DMS114 treated with DMSO at 0.1 percent for 48 hours (cell line): ENCODE data around the gene SNX9.
"Not testable (repeated sequence)": the region's sequence is repeated elsewhere in the genome, so short reads cannot be mapped to it uniquely, and the experiment has no call there.

ENCODE experiments used
- DNase-seq: peaks from one replicate; lab custom pipeline; 2025; ENCODE audit not compliant: unreplicated experiment; lab: John Stamatoyannopoulos, UW

Gene SNX9

DNA sequence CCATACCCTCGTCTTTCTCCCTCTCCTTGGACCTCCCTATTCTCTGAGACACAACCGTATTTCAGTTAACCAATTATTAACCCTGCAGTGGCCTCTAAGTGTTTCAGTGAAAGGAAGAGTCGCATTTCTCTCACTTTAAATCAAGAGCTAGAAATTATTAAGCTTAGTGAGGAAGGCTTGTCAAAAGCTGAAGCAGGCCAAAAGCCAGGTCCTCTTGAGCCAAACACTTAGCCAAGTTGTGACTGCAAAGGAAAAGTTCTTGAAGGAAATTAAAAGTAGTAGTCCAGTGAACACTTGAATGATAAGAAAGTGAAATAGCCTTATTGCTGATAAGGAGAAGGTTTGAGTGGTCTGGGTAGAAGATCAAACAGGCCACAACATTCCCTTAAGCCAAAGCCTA, 58.3 kb downstream of the SNX9 start:
- DNase-seq: no peak

GRCh38 chr6:157884756-157885155, 61.7 kb downstream of the SNX9 start:
- no peak for DNase-seq

DNA sequence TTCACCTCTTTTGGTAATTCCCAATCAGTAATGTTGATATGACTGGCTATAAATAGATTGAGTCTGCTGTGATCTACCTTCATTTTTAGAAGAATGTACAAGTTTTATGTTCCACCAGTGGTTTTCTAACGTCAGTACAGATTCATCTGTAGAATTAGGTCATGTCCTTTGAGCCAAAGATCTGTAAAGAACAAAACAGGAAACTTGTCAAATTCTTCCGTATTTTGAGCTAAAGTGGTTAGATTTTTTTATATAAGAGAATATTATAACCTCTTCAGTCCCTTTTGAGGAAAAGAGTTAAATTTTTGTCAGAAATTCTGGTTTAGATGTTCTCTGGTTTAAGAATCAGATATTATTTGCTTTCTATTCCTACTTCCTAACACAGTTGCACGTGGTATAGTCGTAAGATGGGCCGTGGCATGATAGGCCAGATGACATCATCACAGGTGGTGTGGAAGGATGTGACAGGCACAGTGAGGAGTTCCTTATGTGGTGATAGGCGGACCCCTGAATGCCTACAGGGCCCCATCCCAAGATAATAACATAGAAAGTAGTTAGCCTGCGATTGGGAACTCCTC, 62.3 kb downstream of the SNX9 start:
- DNase-seq: no peak

DNA sequence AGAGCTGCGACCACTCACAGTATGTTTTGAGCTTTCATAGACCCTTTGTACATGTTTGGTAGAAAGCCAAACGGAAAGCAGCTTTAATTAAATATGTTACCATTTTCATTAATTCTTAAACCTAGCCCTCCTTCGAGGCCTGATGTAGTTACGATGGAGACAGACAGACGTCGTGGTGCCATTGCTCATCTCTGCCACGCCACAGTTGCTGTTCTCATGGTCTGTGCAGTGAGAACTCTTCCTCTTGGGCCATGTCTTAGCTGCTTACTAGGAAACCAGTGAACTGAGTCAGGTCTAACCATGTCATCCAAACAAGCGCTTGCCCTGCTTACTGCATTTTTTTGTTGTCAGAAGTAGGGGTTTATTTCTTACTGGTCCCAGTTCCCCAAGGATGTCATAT, 62.8 kb downstream of the SNX9 start:
- DNase-seq: no peak

- no peak for DNase-seq
Observed at GRCh38 chr6:157887892-157888291, 64.8 kb downstream of the SNX9 start.

GRCh38 chr6:157891544-157892362, 68.7 kb downstream of the SNX9 start:
- no peak for DNase-seq

DNA sequence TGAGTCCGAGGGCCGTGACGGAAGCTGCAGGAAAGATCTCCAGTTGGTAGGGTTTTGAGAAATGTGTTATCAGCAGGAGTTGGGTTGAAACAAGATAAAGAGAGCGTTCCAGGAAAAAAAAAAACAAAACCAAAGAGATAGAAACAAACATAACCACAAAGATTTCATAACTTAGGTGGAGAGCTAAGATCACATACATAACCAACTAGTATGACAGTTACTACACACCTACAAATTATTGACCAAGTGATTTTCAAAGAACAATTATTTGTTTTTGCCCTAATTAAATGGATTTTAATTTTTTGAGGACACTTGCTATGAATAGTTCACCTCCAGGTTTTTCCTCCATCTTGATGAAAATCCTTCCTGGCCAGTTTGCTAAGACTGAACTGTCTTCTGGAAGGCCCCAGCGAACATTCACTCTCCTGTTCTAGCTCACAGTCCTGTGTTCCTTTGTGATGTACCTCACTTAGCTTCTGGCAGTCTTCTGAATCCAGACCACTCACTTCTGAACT, 69.4 kb downstream of the SNX9 start:
- no peak for DNase-seq

- DNase-seq: no peak
Observed at GRCh38 chr6:157893238-157893637, 70.2 kb downstream of the SNX9 start.

GRCh38 chr6:157895585-157895984, 72.5 kb downstream of the SNX9 start:
- DNase-seq: no peak

DNA sequence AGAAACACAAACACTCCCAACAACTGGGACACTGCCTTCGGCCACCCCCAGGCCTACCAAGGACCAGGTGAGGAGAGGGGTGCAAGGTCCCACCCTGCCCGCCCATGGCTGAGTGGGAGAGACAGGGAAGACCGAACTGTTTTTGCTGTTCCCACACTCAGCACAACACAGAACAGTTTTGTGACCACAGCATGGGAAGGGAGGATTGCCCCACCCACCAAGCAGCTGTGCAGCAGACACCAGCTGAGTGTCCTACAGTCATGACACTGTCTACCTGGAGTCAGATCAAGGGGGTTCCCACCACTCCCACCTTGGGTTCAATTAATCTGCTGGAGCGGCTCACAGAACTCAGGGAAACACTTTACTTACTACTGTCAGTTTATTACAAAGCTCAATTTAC, 73.9 kb downstream of the SNX9 start:
- DNase-seq: no peak

DNA sequence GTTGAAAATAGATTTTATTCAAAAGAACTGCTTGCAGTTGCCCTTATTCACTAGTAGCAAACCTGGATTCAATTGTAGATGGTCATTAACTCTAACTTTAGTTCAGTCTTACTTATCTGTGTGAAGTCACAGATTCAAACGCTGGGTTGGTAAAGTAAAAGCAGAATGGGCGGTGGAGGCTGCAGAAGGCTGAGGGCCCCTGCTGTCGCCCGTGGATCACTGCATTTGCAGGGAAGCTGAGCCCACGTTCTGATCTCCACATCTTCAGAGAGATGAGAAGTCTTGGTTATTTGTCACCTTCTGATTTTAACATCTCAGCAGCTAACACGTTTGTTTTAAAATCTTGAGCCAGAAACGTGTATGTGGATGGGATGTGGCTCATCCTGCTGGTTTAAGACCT, 75.1 kb downstream of the SNX9 start:
- DNase-seq: no peak

DNA sequence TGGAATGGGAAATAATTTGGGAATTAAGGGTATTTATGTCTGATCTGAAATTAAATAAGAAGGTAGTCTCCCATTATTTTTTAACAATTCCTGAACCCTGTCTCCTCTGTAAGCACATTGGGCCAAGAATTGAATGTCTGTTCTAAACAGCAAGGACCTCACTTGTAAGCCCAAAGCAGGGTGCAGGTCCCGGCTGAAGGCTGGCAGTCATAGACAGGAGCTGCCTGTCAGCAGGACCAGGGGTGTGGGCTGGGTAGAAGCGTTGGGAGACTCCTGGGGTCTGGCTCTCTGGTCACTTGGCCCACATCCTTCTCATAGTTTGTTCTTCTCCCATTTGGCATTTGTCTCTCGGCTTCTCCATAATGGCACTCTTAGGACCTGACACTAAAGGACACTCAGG, 75.6 kb downstream of the SNX9 start:
- no peak for DNase-seq

- DNase-seq: not testable (repeated sequence)
Observed at GRCh38 chr6:157900262-157900661, 77.2 kb downstream of the SNX9 start.

DNA sequence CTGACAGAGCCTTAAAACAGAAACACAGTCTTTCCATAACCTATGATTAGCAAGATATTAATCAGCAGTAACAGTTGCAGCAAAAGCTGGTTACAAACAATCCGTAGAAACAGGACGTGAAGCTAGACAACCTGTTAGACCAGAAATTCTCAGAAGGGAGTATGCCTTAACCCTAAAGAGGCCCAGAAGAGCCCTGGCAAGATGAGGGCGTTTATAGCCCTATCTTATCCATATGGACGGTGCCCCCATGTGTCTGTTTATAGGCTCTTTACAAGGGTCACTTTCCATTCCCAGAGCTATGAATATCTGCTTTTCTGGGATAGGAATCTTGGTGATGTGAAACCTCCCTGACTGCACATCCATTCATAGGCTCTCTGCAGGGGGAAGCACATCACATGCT, 77.7 kb downstream of the SNX9 start:
- not testable (repeated sequence) for DNase-seq

GRCh38 chr6:157904999-157905398, 82.0 kb downstream of the SNX9 start:
- DNase-seq: no peak

DNA sequence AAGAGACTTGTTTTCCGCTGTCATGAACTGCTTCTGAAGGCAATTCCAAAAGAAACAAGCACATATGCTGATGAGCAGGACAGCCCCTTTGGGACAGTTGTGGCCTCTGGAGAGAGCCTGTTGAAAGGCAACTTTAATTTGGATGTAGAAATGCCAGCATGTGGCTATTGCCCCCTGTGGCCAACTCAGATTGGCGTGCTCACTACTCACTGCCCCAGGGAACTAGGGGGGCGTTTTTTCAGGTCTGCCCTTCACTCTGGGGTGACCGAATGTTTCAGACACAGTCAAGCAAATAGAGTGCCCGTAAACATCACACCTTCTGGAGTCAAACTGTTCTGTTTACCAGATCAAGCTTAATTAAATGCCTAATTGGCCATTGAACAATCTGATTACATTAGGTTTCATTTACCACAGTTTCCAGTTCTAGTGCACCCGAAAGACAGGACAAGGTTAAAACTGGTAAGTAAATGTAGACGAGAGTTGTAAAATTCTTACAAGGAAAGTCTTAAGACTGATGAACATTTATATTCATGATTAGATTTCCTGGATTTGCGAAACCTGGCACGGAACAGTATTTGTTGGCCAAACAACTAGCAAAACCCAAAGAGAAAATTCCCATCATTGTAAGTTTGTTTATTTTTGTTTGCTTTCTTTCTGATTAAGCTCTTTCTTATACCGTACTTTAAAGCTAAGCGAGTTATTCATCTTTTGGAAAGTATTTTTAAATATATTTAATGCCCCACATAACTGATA, 82.7 kb downstream of the SNX9 start:
- DNase-seq: no peak

GRCh38 chr6:157906537-157907061, 83.6 kb downstream of the SNX9 start:
- no peak for DNase-seq

- DNase-seq: no peak
Observed at GRCh38 chr6:157907651-157908050, 84.6 kb downstream of the SNX9 start.

DNA sequence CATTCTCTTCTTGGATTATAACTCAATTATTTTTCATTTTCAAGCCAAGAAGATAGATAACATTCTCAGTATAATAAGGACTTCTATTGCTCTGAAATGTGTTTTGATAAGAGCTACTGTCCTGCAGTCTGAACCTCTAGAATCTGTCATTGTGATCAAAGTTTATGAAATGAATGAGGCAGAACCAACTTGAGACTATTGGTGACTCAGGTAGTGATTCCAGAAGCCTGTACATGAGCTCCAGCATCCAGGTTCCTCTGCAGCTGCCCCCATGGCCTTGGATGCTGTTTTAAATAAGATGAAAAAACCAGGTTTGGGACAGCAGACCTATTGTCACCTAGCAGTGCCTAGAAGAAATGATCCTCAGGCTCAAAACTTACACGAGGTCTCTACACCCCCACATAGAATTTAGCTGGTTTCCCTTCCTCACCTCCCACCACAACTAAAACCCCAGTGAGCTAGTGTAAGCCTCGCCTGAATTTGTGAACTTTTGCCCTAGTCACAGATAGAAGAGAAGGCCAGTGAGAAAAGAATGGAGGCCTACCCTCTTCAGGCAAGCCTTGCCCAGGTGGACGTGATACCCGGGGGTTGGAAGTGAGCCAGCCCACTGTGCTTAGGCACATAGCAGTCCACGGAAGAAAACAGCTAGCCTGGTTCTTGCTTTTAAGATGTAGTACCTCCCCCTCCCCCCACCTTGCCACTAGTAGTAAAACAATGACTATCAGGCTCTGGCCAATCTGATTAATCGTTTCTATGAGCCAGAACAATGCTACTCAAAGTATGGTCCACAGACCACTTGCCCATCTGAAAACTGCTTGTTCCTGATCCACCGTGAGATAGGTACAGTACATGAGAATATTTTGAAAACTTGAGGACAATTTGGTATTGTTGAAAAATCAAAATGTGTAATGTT, 85.6 kb downstream of the SNX9 start:
- no peak for DNase-seq

DNA sequence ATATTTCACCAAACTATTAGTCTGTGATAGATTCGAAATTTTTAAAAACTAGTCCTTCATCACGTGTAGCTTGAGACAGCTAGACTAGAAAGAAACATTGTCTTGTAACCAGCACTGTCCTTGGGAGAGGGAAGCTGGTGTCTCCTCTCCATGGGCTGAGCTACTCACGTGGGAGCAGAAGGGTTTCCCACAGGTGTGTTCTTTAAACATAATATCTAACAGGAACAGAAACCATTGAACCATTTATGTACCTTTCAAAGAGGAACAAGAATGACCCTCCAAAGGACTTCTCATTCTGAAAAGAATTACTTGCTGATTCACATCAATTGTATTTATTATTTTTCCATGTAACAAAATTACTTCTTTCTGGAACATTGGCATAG, 86.2 kb downstream of the SNX9 start:
- DNase-seq: no peak

GRCh38 chr6:157911278-157911677, 88.2 kb downstream of the SNX9 start:
- DNase-seq: no peak
